OCI-LY1 (cell line): ENCODE data around the gene MCM10.

Experiments used
- H2AFZ ChIP-seq: fragments of 200-600 bp; sonication (generic), shearing (Covaris generic); 2 replicates; pipeline ENCODE4 v1.6.0; 2014; ENCODE audit warnings: antibody characterized with exemption, mild to moderate bottlenecking, low read length
- H3F3A ChIP-seq: fragments of 200-600 bp; sonication (generic), shearing (Covaris generic); 2 replicates; pipeline ENCODE4 v1.6.0; 2014; ENCODE audit warnings: mild to moderate bottlenecking, antibody characterized with exemption, low read length, moderate library complexity; ENCODE audit not compliant: insufficient read depth
- H3K27ac ChIP-seq: fragments of 200-600 bp; sonication (generic); 2 replicates; pipeline ENCODE4 v1.5.1; 2014; ENCODE audit warnings: low read length, mixed run types, mild to moderate bottlenecking, low read depth; ENCODE audit not compliant: poor library complexity, severe bottlenecking
- H3K27me3 ChIP-seq: fragments of 200-600 bp; sonication (generic); 2 replicates; pipeline ENCODE4 v1.6.0; 2014; ENCODE audit warnings: antibody characterized with exemption, mild to moderate bottlenecking, low read length, moderate library complexity; ENCODE audit not compliant: insufficient read depth
- H3K36me3 ChIP-seq: fragments of 200-600 bp; sonication (generic); 2 replicates; pipeline ENCODE4 v1.6.1; 2014; ENCODE audit warnings: mild to moderate bottlenecking, antibody characterized with exemption, low read length, moderate library complexity, mixed read lengths; ENCODE audit not compliant: insufficient read depth
- H3K4me1 ChIP-seq: fragments of 200-600 bp; sonication (generic); 2 replicates; pipeline ENCODE4 v1.5.1; 2014; ENCODE audit warnings: mild to moderate bottlenecking, low read length, moderate library complexity; ENCODE audit not compliant: insufficient read depth, severe bottlenecking
- H3K4me2 ChIP-seq: fragments of 200-600 bp; sonication (generic), shearing (Covaris generic); 2 replicates; pipeline ENCODE4 v1.6.1; 2014; ENCODE audit warnings: low read length
- H3K4me3 ChIP-seq: fragments of 200-600 bp; sonication (generic); 2 replicates; pipeline ENCODE4 v1.5.1; 2014; ENCODE audit warnings: low read length, low read depth, mild to moderate bottlenecking, mixed read lengths; ENCODE audit not compliant: poor library complexity, severe bottlenecking
- H3K79me2 ChIP-seq: fragments of 200-600 bp; shearing (Covaris generic); 2 replicates; pipeline ENCODE4 v1.6.1; 2016; ENCODE audit warnings: mixed run types, low read length, mixed read lengths; ENCODE audit not compliant: insufficient read depth
- H3K9ac ChIP-seq: fragments of 200-600 bp; sonication (generic), shearing (Covaris generic); 2 replicates; pipeline ENCODE4 v1.6.1; 2014; ENCODE audit warnings: mild to moderate bottlenecking, low read length, mixed read lengths
- H3K9me2 ChIP-seq: fragments of 200-600 bp; sonication (generic), shearing (Covaris generic); 2 replicates; pipeline ENCODE4 v1.6.1; 2014; ENCODE audit warnings: low read depth, mild to moderate bottlenecking, low read length, mixed read lengths
- H3K9me3 ChIP-seq: fragments of 200-600 bp; shearing (Covaris generic); 2 replicates; pipeline ENCODE4 v1.6.1; 2014; ENCODE audit warnings: low read length, mixed read lengths
- H4K20me1 ChIP-seq: fragments of 200-600 bp; sonication (generic), shearing (Covaris generic); 2 replicates; pipeline ENCODE4 v1.6.0; 2016; ENCODE audit warnings: mild to moderate bottlenecking, low read length; ENCODE audit not compliant: insufficient read depth
- EZH2 ChIP-seq: fragments of 200-600 bp; sonication (generic), shearing (Covaris generic); IDR thresholded peaks from 2 replicates; pipeline ENCODE4 v1.8.0; 2017; ENCODE audit warnings: borderline replicate concordance, mixed run types, mild to moderate bottlenecking, antibody characterized with exemption, low read length, moderate library complexity, mixed read lengths
- TF ChIP-seq, protein P1 (sequence below): fragments of 200-600 bp; sonication (generic), shearing (Covaris generic); IDR thresholded peaks from 2 replicates; pipeline ENCODE4 v1.5.1; 2017; ENCODE audit warnings: mild to moderate bottlenecking, antibody characterized with exemption, low read length, moderate library complexity, mixed read lengths

MCM10 gene

DNA sequence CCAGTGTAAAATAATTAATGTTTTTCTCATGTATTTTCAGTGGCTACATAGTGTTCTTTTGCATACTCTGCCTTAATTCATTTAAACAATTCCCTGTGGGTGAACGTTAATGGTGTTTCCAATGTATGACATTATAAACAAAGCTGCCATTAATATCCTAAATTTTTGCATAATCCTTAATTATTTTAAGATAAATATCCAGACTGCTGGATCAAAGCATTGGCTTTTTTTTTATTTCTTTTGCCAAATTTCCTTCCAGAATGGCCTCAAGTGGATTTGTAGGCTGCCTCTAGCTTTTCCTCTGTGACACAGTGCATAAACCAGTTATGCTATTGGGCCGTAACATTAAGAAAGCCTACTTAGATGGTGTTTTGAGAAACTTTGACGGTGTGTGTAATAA lies 29.5 kb downstream of the MCM10 start:
- H3K9me3 ChIP-seq = no peaks in the 10 kb centered on the region
- peaks cover 62% of the 10 kb centered on the region for H3K36me3 ChIP-seq
- TF ChIP-seq EZH2 = no peak
- TF ChIP-seq, protein P1, sequence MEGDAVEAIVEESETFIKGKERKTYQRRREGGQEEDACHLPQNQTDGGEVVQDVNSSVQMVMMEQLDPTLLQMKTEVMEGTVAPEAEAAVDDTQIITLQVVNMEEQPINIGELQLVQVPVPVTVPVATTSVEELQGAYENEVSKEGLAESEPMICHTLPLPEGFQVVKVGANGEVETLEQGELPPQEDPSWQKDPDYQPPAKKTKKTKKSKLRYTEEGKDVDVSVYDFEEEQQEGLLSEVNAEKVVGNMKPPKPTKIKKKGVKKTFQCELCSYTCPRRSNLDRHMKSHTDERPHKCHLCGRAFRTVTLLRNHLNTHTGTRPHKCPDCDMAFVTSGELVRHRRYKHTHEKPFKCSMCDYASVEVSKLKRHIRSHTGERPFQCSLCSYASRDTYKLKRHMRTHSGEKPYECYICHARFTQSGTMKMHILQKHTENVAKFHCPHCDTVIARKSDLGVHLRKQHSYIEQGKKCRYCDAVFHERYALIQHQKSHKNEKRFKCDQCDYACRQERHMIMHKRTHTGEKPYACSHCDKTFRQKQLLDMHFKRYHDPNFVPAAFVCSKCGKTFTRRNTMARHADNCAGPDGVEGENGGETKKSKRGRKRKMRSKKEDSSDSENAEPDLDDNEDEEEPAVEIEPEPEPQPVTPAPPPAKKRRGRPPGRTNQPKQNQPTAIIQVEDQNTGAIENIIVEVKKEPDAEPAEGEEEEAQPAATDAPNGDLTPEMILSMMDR = no peak
- H3K4me2 ChIP-seq = no peak overlapping the region
- no peaks in the 10 kb centered on the region for H4K20me1 ChIP-seq
- no peak overlapping the region for H2AFZ ChIP-seq
- H3K27me3 ChIP-seq = no peaks in the 10 kb centered on the region
- no peaks in the 10 kb centered on the region for H3K9me2 ChIP-seq
- H3K4me3 ChIP-seq = no peak overlapping the region
- H3K27ac ChIP-seq = no peak overlapping the region
- H3K9ac ChIP-seq = no peak overlapping the region
- no peaks in the 10 kb centered on the region for H3K4me1 ChIP-seq
- H3K79me2 ChIP-seq = no peaks in the 10 kb centered on the region
- H3F3A ChIP-seq = no peaks in the 10 kb centered on the region

DNA sequence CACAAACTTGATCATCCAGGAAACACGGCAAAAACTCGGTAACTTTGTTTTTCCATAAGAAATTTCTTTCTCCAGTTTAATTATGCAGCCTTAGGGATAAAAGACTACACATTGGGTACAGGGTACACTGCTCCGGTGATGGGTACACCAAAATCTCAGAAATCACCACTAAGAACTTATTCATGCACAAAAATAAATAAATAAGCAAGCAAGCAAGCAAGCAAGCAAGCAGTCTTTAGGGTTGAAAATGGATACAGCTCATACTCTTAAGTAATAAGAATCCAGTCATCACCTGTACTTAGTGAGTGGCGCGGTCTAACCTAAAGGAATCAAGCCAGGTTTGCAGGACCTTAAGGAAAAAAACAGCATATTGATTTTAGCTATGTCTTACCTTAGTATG lies 30.0 kb downstream of the MCM10 start:
- H3K9ac ChIP-seq = no peak overlapping the region
- peaks cover 61% of the 10 kb centered on the region for H3K36me3 ChIP-seq
- H3K9me3 ChIP-seq = no peaks in the 10 kb centered on the region

DNA sequence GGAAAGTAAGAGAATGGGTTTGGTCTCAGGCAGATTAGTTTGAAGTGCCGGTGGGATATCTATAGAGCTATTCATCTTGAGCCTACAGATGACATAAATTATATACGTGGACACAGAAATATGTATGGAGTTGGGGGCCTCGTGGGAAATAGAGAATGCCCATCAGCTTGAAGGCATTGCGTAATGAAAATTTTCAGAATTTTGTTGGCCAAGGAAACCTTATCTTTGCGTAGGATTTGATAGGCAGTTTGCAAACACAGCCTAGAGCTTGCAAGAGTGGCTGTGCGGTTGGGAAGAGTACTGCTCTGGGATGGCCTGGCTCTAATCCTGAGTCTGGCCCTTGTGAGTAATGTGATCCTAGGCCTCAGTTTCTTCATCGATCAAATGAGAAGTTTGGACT lies 32.3 kb downstream of the MCM10 start:
- Histone ChIP-seq H3K36me3 (peaks cover 65% of the 10 kb centered on the region), H3K9ac (no peak overlapping the region), H3K27ac (no peak overlapping the region), H3F3A (no peaks in the 10 kb centered on the region), H3K4me2 (no peak overlapping the region), H3K79me2 (no peaks in the 10 kb centered on the region), H3K27me3 (no peaks in the 10 kb centered on the region), H3K9me3 (no peaks in the 10 kb centered on the region), H3K9me2 (no peaks in the 10 kb centered on the region), H2AFZ (no peak overlapping the region), H4K20me1 (no peaks in the 10 kb centered on the region), H3K4me3 (no peak overlapping the region), H3K4me1 (no peaks in the 10 kb centered on the region)
- TF ChIP-seq, protein P1 = no peak
- no peak for TF ChIP-seq EZH2

More for the DNA sequence above, 30.0 kb downstream of the MCM10 start:
- no peaks in the 10 kb centered on the region for H4K20me1 ChIP-seq
- H3F3A ChIP-seq = no peaks in the 10 kb centered on the region
- H3K27me3 ChIP-seq = no peaks in the 10 kb centered on the region
- H3K4me3 ChIP-seq = no peak overlapping the region
- no peak overlapping the region for H3K27ac ChIP-seq
- no peaks in the 10 kb centered on the region for H3K79me2 ChIP-seq
- H3K9me2 ChIP-seq = no peaks in the 10 kb centered on the region
- no peaks in the 10 kb centered on the region for H3K4me1 ChIP-seq
- H3K4me2 ChIP-seq = no peak overlapping the region
- TF ChIP-seq, protein P1 = no peak
- no peak for TF ChIP-seq EZH2
- H2AFZ ChIP-seq = no peak overlapping the region
